Muscle of leg (tissue), 11 donors: ENCODE results near the gene PLA2G4A. TPM values are rescaled to one million over a fixed set of nuclear protein-coding genes. Genes with fewer than 3 reads are reported as not detected.

Experiments used
- DNase-seq: peaks from one replicate; pipeline ENCODE4 v3.0.0; 2013
- H3K27ac ChIP-seq: one replicate; pipeline ENCODE4 v1.5.1; 2013; ENCODE audit warnings: mild to moderate bottlenecking, low read length, control low read depth
- H3K27me3 ChIP-seq: one replicate; pipeline ENCODE4 v1.6.1; 2013; ENCODE audit warnings: low read length; ENCODE audit not compliant: control insufficient read depth, insufficient read depth
- H3K36me3 ChIP-seq: one replicate; pipeline ENCODE4 v1.6.1; 2013; ENCODE audit warnings: low read length; ENCODE audit not compliant: control insufficient read depth, insufficient read depth
- H3K4me1 ChIP-seq: one replicate; pipeline ENCODE4 v1.6.1; 2013; ENCODE audit warnings: low read length; ENCODE audit not compliant: control insufficient read depth, insufficient read depth
- H3K4me3 ChIP-seq: one replicate; pipeline ENCODE4 v1.5.1; 2013; ENCODE audit warnings: low read length, control low read depth
- H3K9me3 ChIP-seq: replicated peaks from 2 replicates; pipeline ENCODE4 v1.6.1; 2013; ENCODE audit warnings: low read depth, low read length; ENCODE audit not compliant: control insufficient read depth
- WGBS: methylation state at CpG from one replicate; pipeline ENCODE4 v1.1.5; 2013; ENCODE audit warnings: missing lambda C conversion rate; ENCODE audit not compliant: insufficient coverage; 5-methylcytosine and 5-hydroxymethylcytosine counted together
- polyA plus RNA-seq, 8 donors: library from polyadenylated mRNA; unstranded; fragments of 120-200 nt; gene quantifications; one replicate each; pipeline versions ENCODE4 v1.2.1 to v1.2.3, GENCODE V29; 2013; ENCODE audit warnings: inconsistent platforms in 1 of 8, low replicate concordance in 1 of 8; ENCODE audit not compliant: insufficient read length in 8 of 8, insufficient read depth in 1 of 8
- total RNA-seq: library from RNA; stranded (reverse); fragments of 120-200 nt; gene quantifications from one replicate; pipeline ENCODE4 v1.2.4, GENCODE V29; 2013

PLA2G4A gene
- total and polyA plus RNA-seq, 9 donors = 2.8 to 7.8 (median 4.1) TPM

- no peaks in the 10 kb centered on the region for H3K36me3 ChIP-seq
- 71% methylated on average over 1 of the region's 1 CpG for WGBS
- H3K27me3 ChIP-seq = no peaks in the 10 kb centered on the region
- no peak overlapping the region for H3K4me3 ChIP-seq
- no peak for DNase-seq
- no peaks in the 10 kb centered on the region for H3K9me3 ChIP-seq
- no peaks in the 10 kb centered on the region for H3K4me1 ChIP-seq
- H3K27ac ChIP-seq = no peak overlapping the region
Observed at GRCh38 chr1:186869526-186870228, 40.9 kb downstream of the PLA2G4A start.

GRCh38 chr1:186871784-186872183 is 43.0 kb downstream of the PLA2G4A start:
- Histone ChIP-seq H3K27me3 (no peaks in the 10 kb centered on the region), H3K9me3 (no peaks in the 10 kb centered on the region), H3K36me3 (no peaks in the 10 kb centered on the region), H3K4me3 (no peak overlapping the region), H3K4me1 (no peaks in the 10 kb centered on the region), H3K27ac (no peak overlapping the region)
- DNase-seq = no peak
- WGBS = no CpG with 5 or more reads among the region's 1 CpG

- Histone ChIP-seq H3K27me3 (no peaks in the 10 kb centered on the region), H3K27ac (no peak overlapping the region), H3K9me3 (no peaks in the 10 kb centered on the region), H3K4me1 (no peaks in the 10 kb centered on the region), H3K36me3 (no peaks in the 10 kb centered on the region), H3K4me3 (no peak overlapping the region)
- 88% methylated on average over 3 of the region's 5 CpGs for WGBS
- DNase-seq = no peak
Observed at GRCh38 chr1:186872291-186872690, 43.5 kb downstream of the PLA2G4A start.

GRCh38 chr1:186873687-186874086 is 44.9 kb downstream of the PLA2G4A start:
- Histone ChIP-seq H3K27ac (no peak overlapping the region), H3K9me3 (no peaks in the 10 kb centered on the region), H3K4me3 (no peak overlapping the region), H3K27me3 (no peaks in the 10 kb centered on the region), H3K36me3 (no peaks in the 10 kb centered on the region), H3K4me1 (no peaks in the 10 kb centered on the region)
- no peak for DNase-seq
- no CpG with 5 or more reads among the region's 1 CpG for WGBS

GRCh38 chr1:186875896-186876835 is 47.4 kb downstream of the PLA2G4A start:
- H3K27me3 ChIP-seq = no peaks in the 10 kb centered on the region
- WGBS = 77% methylated on average over 5 of the region's 12 CpGs
- H3K4me3 ChIP-seq = no peak overlapping the region
- H3K4me1 ChIP-seq = no peaks in the 10 kb centered on the region
- no peaks in the 10 kb centered on the region for H3K36me3 ChIP-seq
- H3K27ac ChIP-seq = no peak overlapping the region
- no peak for DNase-seq
- H3K9me3 ChIP-seq = no peaks in the 10 kb centered on the region

GRCh38 chr1:186878356-186878755 is 49.6 kb downstream of the PLA2G4A start:
- H3K9me3 ChIP-seq = no peaks in the 10 kb centered on the region
- no peaks in the 10 kb centered on the region for H3K27me3 ChIP-seq
- WGBS = no CpG with 5 or more reads among the region's 2 CpGs
- no peak overlapping the region for H3K4me3 ChIP-seq
- H3K36me3 ChIP-seq = no peaks in the 10 kb centered on the region
- no peak overlapping the region for H3K27ac ChIP-seq
- DNase-seq = no peak
- no peaks in the 10 kb centered on the region for H3K4me1 ChIP-seq

GRCh38 chr1:186880982-186881381 is 52.2 kb downstream of the PLA2G4A start:
- Histone ChIP-seq H3K27ac (no peak overlapping the region), H3K9me3 (peaks cover 3% of the 10 kb centered on the region), H3K36me3 (no peaks in the 10 kb centered on the region), H3K27me3 (no peaks in the 10 kb centered on the region), H3K4me3 (no peak overlapping the region), H3K4me1 (no peaks in the 10 kb centered on the region)
- no CpG with 5 or more reads among the region's 1 CpG for WGBS
- no peak for DNase-seq

- H3K27me3 ChIP-seq = no peaks in the 10 kb centered on the region
- DNase-seq = no peak
- no peak overlapping the region for H3K27ac ChIP-seq
- WGBS = 88% methylated on average over 2 of the region's 6 CpGs
- no peak overlapping the region for H3K4me3 ChIP-seq
- peaks cover 3% of the 10 kb centered on the region for H3K9me3 ChIP-seq
- H3K36me3 ChIP-seq = no peaks in the 10 kb centered on the region
- no peaks in the 10 kb centered on the region for H3K4me1 ChIP-seq
Observed at GRCh38 chr1:186882372-186883134, 53.8 kb downstream of the PLA2G4A start.

- Histone ChIP-seq H3K9me3 (peaks cover 3% of the 10 kb centered on the region), H3K27ac (no peak overlapping the region), H3K27me3 (no peaks in the 10 kb centered on the region), H3K4me3 (no peak overlapping the region), H3K36me3 (no peaks in the 10 kb centered on the region), H3K4me1 (no peaks in the 10 kb centered on the region)
- no peak for DNase-seq
- WGBS = no CpG with 5 or more reads among the region's 1 CpG
Observed at GRCh38 chr1:186884251-186884650, 55.5 kb downstream of the PLA2G4A start.

- no CpG with 5 or more reads among the region's 2 CpGs for WGBS
Observed at GRCh38 chr1:186887203-186887602, 58.5 kb downstream of the PLA2G4A start.

More at GRCh38 chr1:186887203-186887602, 58.5 kb downstream of the PLA2G4A start:
- H3K36me3 ChIP-seq = no peaks in the 10 kb centered on the region
- no peaks in the 10 kb centered on the region for H3K4me1 ChIP-seq
- peaks cover 3% of the 10 kb centered on the region for H3K9me3 ChIP-seq
- no peak for DNase-seq
- H3K27me3 ChIP-seq = no peaks in the 10 kb centered on the region
- H3K27ac ChIP-seq = no peak overlapping the region
- H3K4me3 ChIP-seq = no peak overlapping the region
